Upper lobe of left lung (tissue), 6 donors: ENCODE results near the gene CTSF. TPM values are rescaled to one million over a fixed set of nuclear protein-coding genes. Genes with fewer than 3 reads are reported as not detected.

ENCODE experiments used
- ATAC-seq, 2 donors: fragments of 200-7000 bp; cut with Tn5 transposase; one replicate each; pipeline ENCODE4 v1.9.1; 2022; ENCODE audit warnings: mild to moderate bottlenecking in 2 of 2, moderate library complexity in 2 of 2; ENCODE audit not compliant: low FRiP score in 2 of 2
- DNase-seq, 2 donors: peaks; one replicate each; pipeline ENCODE4 v3.0.0-alpha.2; 2019 to 2020
- H3K27ac ChIP-seq, 4 donors: fragments of 200-600 bp; sonication (generic); one replicate each; pipeline ENCODE4 v1.5.1; 2016 to 2019
- H3K27me3 ChIP-seq, 4 donors: fragments of 200-600 bp; sonication (generic); one replicate each; pipeline ENCODE4 v1.5.1; 2017 to 2019
- H3K36me3 ChIP-seq, 4 donors: fragments of 200-600 bp; sonication (generic); one replicate each; pipeline ENCODE4 v1.5.1; 2016 to 2019
- H3K4me1 ChIP-seq, 4 donors: fragments of 200-600 bp; sonication (generic); one replicate each; pipeline ENCODE4 v1.5.1; 2018 to 2019
- H3K4me3 ChIP-seq, 4 donors: fragments of 200-600 bp; sonication (generic); one replicate each; pipeline ENCODE4 v1.5.1; 2017 to 2019; ENCODE audit warnings: mild to moderate bottlenecking in 2 of 4, moderate library complexity in 1 of 4
- H3K9me3 ChIP-seq, 4 donors: fragments of 200-600 bp; sonication (generic); one replicate each; pipeline ENCODE4 v1.5.1; 2018 to 2019
- CTCF ChIP-seq, 6 experiments: fragments of 450-650 bp in 4 of 6; fragments of 200-600 bp in 2 of 6; sonication (generic) in 2 of 6; IDR thresholded peaks; one replicate each; pipeline ENCODE4 v1.5.1; 2016 to 2019; ENCODE audit warnings: antibody characterized with exemption in 6 of 6
- EP300 ChIP-seq, 4 donors: sonication (generic); formaldehyde crosslinking; IDR thresholded peaks; one replicate each; pipeline ENCODE4 v1.5.1; 2017; ENCODE audit warnings: antibody characterized with exemption in 4 of 4, control low read depth in 2 of 4
- POLR2A ChIP-seq, 4 donors: fragments of 450-650 bp; IDR thresholded peaks; one replicate each; pipeline ENCODE4 v1.5.1; 2016 to 2017; ENCODE audit warnings: antibody characterized with exemption in 4 of 4, mild to moderate bottlenecking in 2 of 4
- POLR2AphosphoS5 ChIP-seq, 2 donors: sonication (generic); formaldehyde crosslinking; IDR thresholded peaks; one replicate each; pipeline ENCODE4 v1.5.1; 2017; ENCODE audit warnings: antibody characterized with exemption in 2 of 2
- WGBS, 2 donors: methylation state at CpG; one replicate each; pipeline ENCODE4 v1.1.5; 2017 to 2018; 5-methylcytosine and 5-hydroxymethylcytosine counted together
- total RNA-seq, 6 donors: library from RNA; depleted of rRNA in 4 of 6; stranded (reverse); fragments of >200 nt in 4 of 6; gene quantifications; one replicate each; pipeline versions ENCODE4 v1.1.0 to v1.2.1, GENCODE V29; 2016 to 2021
- donor health status: DM: no; HTN: no; CAD: no; lungs with moderate emphysema.
- donor health status: DM: no; HTN: yes; CAD: no; lungs with severe emphysema.

Gene CTSF
- total RNA-seq, 6 donors from 2014 or later = 28.5 to 81.7 (median 40.3) TPM

GRCh38 chr11:66603072-66603471 is 34.7 kb upstream of the CTSF start:
- Histone ChIP-seq H3K4me1 (no peaks in the 10 kb centered on the region), H3K27ac (no peak overlapping the region), H3K27me3 (no peaks in the 10 kb centered on the region), H3K4me3 (no peak overlapping the region), H3K9me3 (no peaks in the 10 kb centered on the region), H3K36me3 (peaks cover 0 to 61% (median 29%) of the 10 kb centered on the region in 4 donors)
- TF ChIP-seq POLR2A (IDR thresholded peaks at IDR 0.05) (no peak), POLR2AphosphoS5 (IDR thresholded peaks at IDR 0.05) (no peak), EP300 (IDR thresholded peaks at IDR 0.05) (no peak), CTCF (IDR thresholded peaks at IDR 0.05) (no peak)
- ATAC-seq (no peak), DNase-seq (peak in 1 of 2 donors; percentile 29)
- 95 to 100% methylated on average over 6 of the region's 6 CpGs for WGBS, 2 donors

GRCh38 chr11:66600631-66601233 is 32.3 kb upstream of the CTSF start:
- Histone ChIP-seq H3K27me3 (no peaks in the 10 kb centered on the region), H3K4me3 (no peak overlapping the region), H3K27ac (no peak overlapping the region), H3K36me3 (peaks cover 0 to 54% (median 25%) of the 10 kb centered on the region in 4 donors), H3K9me3 (no peaks in the 10 kb centered on the region), H3K4me1 (peaks cover 2 to 3% (median 3%) of the 10 kb centered on the region in 4 donors)
- WGBS, 2 donors = 82 to 90% methylated on average over 4 of the region's 4 CpGs
- no peak for TF ChIP-seq EP300 (IDR thresholded peaks at IDR 0.05)
- no peak for TF ChIP-seq POLR2A (IDR thresholded peaks at IDR 0.05)
- no peak for TF ChIP-seq CTCF (IDR thresholded peaks at IDR 0.05)
- TF ChIP-seq POLR2AphosphoS5 (IDR thresholded peaks at IDR 0.05) = no peak
- DNase-seq (no peak), ATAC-seq (peak in 1 of 2 donors; percentile 71)

- 66 to 89% methylated on average over 2 of the region's 2 CpGs for WGBS, 2 donors
- TF ChIP-seq EP300 (IDR thresholded peaks at IDR 0.05) = no peak
- TF ChIP-seq POLR2AphosphoS5 (IDR thresholded peaks at IDR 0.05) = no peak
- TF ChIP-seq POLR2A (IDR thresholded peaks at IDR 0.05) = no peak
- no peak for TF ChIP-seq CTCF (IDR thresholded peaks at IDR 0.05)
- DNase-seq (no peak), ATAC-seq (no peak)
- Histone ChIP-seq H3K4me1 (peaks cover 5 to 9% (median 8%) of the 10 kb centered on the region in 4 donors), H3K27ac (no peak overlapping the region), H3K4me3 (no peak overlapping the region), H3K36me3 (peaks cover 0 to 49% (median 20%) of the 10 kb centered on the region in 4 donors), H3K9me3 (no peaks in the 10 kb centered on the region), H3K27me3 (no peaks in the 10 kb centered on the region)
These were observed 31.8 kb upstream of the CTSF start for GRCh38 chr11:66600219-66600618.

- Histone ChIP-seq H3K4me3 (no peak overlapping the region), H3K36me3 (peaks cover 0 to 37% (median 17%) of the 10 kb centered on the region in 4 donors)
- ATAC-seq = no peak
These were observed 30.6 kb upstream of the CTSF start for GRCh38 chr11:66598993-66599392.

More at GRCh38 chr11:66598993-66599392, 30.6 kb upstream of the CTSF start:
- Histone ChIP-seq H3K9me3 (no peaks in the 10 kb centered on the region), H3K27ac (no peak overlapping the region), H3K27me3 (no peaks in the 10 kb centered on the region), H3K4me1 (peaks cover 18 to 20% (median 18%) of the 10 kb centered on the region in 4 donors)
- TF ChIP-seq CTCF (IDR thresholded peaks at IDR 0.05) (no peak), EP300 (IDR thresholded peaks at IDR 0.05) (no peak), POLR2AphosphoS5 (IDR thresholded peaks at IDR 0.05) (no peak), POLR2A (IDR thresholded peaks at IDR 0.05) (no peak)
- DNase-seq = peak in 1 of 2 donors; percentile 52
- 97 to 100% methylated on average over 3 to 6 of the region's 6 CpGs for WGBS, 2 donors
